GM19467 (cell line): ENCODE results near the gene TMEFF2.
"Not testable (repeated sequence)": the region's sequence is repeated elsewhere in the genome, so short reads cannot be mapped to it uniquely, and the experiment has no call there.

ENCODE experiments used
- ATAC-seq: cut with Tn5 transposase; IDR thresholded peaks from one replicate; pipeline ENCODE4 v1.9.1; 2021; ENCODE audit warnings: mild to moderate bottlenecking, moderate library complexity; ENCODE audit not compliant: unreplicated experiment

TMEFF2 gene

DNA sequence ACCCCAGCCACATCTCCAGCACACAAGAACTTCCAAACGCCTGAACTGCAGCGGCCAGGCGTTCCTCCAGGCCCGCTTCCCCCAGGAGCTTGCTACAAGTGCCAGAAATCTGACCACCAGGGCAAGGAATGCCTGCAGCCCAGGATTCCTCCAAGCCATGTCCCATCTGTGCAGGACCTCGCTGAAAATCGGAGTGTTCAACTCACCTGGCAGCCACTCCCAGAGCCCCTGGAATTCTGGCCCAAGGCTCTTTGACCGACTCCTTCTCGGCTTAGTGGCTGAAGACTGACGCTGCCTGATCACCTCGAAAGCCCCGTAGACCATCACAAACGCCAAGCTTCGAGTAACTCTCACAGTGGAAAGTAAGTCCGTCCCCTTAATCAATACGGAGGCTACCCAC lies 62.1 kb downstream of the TMEFF2 start:
- not testable (repeated sequence) for ATAC-seq

DNA sequence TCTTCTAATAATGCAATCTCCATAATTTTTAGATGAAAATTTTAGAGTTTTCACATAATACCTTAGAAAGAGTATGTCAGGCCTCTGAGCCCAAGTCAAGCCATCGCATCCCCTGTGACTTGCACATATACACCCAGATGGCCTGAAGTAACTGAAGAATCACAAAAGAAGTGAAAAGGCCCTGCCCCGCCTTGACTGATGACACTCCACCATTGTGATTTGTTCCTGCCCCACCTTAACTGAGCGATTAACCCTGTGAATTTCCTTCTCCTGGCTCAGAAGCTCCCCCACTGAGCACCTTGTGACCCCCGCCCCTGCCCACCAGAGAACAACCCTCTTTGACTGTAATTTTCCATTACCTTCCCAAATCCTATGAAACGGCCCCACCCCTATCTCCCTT lies 64.4 kb downstream of the TMEFF2 start:
- not testable (repeated sequence) for ATAC-seq

DNA sequence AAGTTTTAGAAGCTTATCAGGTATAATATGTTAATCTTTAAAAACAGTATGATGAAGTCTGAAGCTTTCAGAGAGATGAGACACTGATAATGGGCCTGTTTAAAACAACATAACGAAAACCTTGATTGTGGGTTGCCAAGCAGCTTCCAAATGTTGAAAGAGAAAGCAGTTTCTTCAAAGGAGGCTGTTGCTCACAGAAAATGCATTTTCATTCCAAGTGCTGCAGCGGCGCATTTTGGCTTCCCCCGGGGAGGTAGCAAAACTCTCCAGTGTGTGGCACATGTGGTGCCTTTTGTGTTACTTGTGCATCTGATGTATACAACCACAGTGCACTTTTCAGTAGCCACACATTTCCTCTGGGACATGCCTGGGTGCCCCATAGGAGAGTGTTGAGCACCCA lies 66.1 kb downstream of the TMEFF2 start:
- no peak for ATAC-seq

DNA sequence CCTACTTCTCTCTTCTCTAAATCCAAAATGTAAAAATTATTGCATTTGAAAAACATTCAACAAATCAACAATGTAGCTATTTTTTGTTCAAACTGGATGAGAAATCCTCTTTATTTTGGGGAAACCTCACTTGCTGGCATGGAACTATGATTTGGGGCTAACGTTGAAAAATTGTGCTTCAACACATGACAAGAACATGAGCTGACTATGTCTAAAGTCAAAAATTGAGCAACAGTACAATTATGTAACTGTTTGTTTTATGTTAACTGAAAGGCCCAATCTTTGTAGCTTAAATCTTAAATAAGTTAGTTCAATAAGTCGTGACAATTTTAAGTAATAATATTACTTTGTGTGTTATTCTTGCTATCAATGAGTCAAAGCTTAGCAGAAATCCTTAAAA lies 67.3 kb downstream of the TMEFF2 start:
- no peak for ATAC-seq

DNA sequence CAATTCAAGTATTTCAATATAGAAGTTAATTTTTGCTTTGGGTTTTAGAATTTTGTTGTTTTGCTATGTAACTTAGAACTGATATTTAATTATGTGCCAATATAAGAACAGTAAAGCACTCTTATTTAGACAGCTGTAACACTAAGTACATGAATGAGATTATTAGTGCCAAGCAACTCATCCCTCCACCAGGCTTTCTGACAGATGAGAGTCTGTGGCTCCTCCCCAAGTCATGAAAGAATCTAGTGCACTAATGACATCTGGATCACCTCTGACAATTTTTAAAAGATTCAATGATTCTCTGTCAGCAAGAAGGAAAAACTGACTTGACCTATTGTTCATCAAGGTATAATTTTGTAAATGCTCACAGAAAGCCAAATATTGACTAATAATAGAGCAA lies 67.8 kb downstream of the TMEFF2 start:
- ATAC-seq = no peak

DNA sequence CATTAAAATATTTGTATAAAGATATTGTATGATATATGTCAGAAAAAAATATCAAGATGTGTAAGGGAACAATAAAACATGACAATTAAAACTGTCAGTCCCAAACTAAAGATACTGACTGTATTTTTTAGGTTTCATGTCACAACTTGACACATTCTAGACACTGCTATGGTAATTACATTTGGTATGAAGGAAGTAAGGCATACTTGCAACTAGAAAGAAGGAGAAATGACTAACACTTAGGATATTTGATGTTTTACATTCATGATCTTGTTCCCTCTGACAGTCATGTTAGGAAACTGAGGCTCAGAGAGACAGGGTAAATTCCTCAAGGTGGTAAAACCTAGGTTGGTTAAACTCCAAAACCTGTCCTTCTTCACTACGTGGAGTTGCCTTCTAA lies 68.3 kb downstream of the TMEFF2 start:
- ATAC-seq = no peak

DNA sequence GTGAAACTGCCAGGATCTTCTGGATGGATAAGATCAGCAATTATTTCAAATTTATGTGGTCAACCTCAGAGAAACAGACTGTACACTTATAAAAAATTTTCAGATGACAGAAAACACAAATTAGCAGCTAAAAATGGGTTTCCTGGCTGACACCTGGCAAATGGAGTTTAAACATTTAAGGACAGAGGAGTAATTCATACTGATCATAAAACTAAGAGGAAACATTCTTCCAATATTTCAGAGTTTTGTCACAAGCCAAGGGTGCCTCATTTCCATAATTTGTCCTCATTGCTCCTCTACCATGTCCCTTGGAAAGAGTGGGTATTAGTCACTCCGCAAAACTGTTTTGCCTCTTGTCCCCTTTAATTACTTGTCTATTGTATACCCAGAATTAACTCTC lies 70.2 kb downstream of the TMEFF2 start:
- no peak for ATAC-seq

DNA sequence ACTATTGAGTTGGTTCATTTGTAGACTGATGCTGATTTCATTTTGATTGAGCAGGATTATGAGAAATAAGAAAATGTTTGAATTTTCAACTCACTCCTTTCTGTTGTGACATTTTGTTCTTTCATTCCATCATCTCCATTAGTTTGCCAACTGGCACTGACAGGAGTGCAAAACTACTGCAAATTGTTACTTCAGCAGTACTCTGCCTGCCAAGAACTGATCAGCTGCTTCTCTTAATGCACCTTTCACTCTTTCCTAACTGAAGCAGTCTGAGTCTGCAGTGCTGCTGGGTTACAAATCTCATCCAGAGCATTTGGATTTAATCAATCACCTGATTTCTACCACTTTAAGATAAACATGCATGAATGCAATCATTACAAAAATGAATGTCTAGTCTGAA lies 70.9 kb downstream of the TMEFF2 start:
- ATAC-seq = no peak

DNA sequence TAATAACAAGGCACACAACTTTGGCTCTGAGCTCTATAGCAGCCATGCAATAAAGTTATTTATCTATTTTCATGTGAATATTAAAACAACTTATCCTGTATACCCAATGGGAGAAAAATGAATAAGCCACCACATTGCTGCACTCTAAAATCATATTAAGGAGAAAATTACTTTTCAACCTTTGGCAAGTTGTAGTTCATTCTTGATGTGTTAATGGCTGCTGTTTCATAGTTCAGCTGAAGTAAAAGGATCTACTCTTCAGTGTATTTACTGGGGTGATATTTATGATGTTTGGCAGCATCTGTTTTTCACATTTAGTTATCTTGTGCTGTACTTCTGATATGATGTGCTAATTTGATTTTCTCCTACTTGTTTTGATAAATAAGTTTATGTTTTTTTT lies 71.8 kb downstream of the TMEFF2 start:
- ATAC-seq = no peak

DNA sequence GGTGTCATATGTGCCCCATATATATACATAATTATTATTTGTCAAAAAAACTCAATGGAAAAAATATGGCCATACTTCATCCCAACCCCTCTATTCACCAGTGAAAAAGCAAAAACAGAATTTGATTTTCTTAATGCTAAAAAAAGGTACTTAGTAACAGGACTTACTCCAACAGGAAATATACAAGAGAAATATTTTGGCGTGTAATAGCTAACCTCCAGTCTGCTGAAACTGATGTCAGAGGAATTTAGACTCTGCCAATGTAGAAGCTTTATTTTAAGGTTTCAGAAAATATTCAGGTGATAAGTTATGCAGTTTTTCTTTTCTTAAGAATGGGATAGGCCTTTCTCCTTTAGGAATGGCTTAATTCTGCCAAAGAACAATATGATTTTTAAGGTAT lies 72.6 kb downstream of the TMEFF2 start:
- ATAC-seq = no peak

DNA sequence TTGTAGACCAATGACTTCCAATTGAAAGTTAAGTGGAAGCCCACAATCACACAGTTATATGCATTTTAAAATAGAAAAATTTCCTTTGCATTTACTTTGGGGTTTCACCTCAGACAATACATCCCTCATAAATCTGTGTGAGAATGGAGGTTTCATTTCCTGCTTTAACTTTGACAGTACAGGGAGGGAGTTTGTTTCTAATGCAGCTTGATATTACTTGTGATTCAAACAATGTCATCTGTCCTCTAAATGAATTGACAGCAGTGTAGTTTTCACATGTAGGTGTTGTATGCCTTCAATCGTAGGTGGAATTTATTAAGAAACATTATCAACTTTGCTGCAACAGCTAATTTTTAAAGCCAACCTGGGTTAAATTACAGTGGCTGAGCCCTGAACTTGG lies 75.2 kb downstream of the TMEFF2 start:
- no peak for ATAC-seq

DNA sequence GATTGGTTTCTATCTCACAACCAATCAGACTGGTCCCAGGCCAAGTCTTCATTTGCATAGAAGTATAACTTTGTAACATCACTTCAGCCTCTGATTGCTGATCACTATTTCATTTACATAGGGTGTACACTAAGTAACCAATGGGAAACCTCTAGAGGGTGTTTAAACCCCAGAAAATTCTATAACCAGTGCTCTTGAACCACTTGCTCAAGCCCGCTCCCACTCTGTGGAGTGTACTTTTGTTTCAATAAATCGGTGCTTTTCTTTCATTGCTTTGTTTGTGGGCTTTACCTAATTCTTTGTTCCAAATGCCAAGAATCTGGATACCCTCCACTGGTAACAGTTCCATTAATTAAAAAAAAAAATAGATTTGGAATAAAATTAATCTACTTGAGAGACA lies 77.0 kb downstream of the TMEFF2 start:
- ATAC-seq = no peak

DNA sequence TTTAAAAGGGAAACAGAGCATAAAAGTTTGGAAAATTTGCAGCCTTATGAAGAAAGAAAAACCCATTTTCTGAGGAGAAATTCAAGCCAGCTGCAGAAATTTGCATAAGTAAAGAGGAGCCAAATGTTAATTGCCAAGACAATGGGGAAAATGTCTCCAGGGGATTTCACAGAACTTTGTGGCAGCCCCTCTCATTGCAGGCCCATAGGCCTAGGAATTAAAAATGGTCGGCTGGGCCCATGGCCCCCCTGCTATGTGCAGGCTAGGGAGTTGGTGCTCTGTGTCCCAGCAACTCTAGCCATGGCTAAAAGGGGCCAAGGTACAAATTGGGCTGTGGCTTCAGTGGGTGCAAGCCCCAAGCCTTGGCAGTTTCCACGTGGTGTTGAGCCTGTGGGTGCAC lies 83.2 kb downstream of the TMEFF2 start:
- ATAC-seq = not testable (repeated sequence)

DNA sequence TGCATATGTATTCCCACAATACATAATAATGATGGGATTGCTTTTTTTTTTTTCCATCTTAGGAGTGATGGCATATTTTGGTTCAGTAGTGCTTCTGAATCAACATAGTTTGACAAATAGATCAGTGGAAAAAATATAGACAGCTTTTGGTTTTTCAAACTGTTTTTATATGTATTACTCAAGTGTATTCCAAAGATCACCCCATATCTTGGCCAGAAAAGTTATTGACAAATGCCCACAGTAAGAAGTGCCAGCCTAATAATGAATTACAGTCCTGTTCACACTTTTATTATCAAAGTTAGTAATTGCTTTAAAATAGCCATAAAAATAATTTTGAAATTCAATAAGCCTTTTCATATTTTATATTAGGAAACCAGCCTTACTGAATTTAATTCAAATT lies 95.0 kb downstream of the TMEFF2 start:
- ATAC-seq = no peak

DNA sequence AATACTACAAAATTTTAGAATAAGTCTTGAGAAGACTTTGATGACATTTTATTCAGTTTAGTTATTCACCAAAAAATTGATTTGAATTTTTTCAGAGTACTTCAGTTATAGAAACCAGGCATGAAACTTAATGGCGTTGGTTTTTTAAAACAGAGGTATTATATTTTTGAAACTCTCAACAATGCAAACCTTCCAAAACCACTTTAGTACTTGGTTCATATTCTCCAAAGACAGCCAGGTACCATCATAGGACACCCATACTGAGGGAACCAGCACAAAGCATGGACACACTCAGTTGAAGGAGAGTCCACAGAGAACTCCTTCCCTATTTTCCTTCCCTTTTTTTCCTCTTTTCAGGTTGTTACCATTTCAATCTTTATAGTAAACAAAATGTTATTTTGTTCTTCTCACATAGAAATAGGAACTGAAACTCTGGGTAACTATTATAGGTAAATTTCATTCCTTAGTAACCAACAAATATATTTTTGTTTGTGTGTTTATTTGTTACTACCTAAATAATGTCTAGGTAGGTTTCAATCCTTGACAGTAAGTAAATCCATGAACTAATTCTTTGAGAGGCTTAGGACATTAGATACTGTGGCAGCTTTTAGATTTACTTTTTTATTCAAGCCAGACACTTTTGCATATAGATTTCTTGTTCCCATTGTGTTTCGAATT lies 95.8 kb downstream of the TMEFF2 start:
- no peak for ATAC-seq

DNA sequence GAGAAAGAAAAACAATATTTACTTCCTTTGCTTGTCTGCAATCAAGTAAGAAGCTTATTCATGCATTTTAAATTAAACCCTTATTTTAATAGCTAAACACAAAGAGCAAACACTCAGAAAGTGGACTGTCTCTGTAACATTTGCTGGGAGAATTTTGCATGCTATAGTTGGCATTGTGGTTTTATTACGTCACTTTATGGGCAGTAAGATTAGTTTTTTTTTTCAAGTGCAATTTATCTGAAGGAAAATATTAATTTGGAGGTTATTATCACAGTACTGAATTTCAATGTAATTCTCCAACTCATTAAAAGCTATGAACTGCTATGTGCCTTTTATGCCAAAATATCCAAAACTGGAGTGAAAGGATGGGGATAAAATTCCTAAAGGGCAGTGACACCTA lies 103.3 kb downstream of the TMEFF2 start:
- ATAC-seq = no peak

DNA sequence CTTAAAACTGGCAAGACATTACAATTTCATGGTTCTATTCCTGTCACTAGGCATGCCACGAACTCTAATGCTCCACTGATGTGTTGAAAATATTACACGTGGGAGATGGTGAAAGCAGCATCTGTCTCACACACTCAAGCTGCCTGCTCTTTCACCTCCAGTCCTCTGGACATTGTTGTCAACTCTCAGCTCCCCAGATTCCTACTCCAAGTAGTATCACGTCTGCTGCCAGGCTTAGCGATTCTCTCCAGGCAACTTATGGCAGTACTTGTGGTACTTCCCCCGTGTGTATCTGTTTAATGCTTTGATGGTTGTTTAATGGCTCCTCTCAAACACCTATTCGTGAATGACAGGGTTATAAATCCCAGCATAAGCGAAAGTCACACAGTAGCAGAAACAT lies 103.8 kb downstream of the TMEFF2 start:
- ATAC-seq = no peak

DNA sequence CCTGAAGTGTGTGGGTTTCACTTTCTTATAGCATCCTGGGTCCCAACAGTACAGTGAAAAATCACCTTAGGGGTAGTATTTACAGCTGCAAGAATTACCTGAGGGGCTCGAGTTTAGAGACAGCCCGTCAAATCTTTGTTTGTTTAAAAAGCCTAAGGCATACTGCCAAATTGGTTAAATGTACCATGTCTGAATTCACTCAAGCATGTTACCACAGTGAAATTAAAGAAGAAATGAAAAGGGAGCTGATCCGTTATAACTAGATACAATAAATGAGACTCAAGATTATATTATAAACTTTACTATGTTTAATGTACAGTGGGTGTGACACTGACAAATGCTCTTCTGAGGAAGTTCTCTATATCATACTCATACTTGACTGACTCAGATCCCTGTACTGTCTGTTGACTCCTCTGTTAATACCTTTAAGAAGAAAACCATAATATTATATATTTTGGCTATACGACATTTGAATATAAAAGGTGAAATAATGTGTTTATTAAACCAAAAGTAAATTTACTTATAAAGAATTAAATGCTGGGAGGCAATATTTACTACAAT lies 107.3 kb downstream of the TMEFF2 start:
- ATAC-seq = no peak

DNA sequence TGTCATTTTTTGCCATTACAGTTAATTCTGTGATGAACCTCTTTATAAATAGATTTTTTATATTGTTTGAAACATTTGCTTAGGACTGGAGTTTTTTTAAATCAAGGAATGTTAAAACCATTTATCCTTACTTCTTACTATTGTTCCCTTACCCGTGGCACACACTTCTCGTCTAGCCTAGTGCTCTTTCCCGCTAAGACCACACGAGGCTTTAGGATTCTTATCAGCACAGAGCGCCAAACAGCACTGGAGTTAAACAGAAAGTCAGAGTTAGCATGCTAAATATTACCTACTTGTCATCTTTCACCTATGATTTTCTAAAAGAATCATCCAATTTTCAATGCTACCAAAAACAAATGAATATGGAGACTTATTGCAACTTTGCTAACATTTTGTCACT lies 112.6 kb downstream of the TMEFF2 start:
- no peak for ATAC-seq

DNA sequence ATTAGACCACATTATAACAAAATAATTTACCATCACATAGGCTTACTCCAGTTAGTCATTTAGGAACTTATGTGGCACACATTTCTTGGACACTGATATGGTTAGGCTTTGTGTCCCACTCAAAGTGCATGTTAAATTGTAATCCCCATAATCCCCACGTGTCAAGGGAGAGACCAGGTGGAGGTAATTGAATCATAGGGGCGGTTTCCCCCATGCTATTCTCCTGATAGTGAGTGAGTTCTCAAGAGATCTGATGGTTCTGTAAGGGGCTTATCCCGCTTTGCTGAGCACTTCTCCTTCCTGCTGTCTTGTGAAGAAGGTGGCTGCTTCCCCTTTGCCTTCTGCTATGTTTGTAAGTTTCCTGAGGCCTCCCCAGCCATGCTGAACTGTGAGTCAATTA lies 114.6 kb downstream of the TMEFF2 start:
- ATAC-seq = not testable (repeated sequence)

DNA sequence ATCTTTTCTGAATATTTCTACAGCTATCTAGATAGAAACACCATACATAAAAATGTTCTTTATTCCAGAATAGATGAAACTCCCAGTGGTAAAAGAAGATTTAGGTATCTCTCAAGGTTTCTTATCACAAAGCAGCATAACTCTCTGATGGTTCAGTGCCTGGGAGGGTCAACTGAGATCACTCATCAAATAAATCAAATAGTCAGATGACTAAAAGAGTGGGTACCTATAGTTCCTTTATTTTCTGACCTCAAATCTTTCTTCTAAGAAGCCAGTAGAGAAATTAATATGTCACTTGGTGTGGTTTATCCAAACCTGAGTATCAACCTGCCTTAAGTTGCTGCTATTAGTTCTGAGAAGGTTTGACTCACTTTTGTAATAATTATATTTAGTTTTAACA lies 120.9 kb downstream of the TMEFF2 start:
- ATAC-seq = no peak

DNA sequence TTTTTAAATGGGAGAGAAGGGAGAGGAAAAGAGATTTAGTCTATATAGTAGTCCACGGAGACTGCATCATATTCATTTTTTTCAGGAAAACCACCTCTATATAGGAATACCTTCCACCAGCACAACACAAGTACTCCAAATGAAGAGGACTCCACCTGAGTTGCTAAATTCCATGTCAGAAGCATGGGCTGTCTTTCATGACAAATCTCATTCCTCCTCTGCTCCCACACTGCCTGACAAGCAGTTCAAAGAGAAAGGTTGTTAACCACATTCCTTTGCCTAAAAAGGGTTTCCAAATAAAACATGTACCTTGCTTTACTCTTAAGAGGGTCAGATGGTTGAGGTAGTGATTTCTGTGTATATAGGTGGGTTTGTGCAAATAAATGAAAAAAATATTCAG lies 122.0 kb downstream of the TMEFF2 start:
- no peak for ATAC-seq

DNA sequence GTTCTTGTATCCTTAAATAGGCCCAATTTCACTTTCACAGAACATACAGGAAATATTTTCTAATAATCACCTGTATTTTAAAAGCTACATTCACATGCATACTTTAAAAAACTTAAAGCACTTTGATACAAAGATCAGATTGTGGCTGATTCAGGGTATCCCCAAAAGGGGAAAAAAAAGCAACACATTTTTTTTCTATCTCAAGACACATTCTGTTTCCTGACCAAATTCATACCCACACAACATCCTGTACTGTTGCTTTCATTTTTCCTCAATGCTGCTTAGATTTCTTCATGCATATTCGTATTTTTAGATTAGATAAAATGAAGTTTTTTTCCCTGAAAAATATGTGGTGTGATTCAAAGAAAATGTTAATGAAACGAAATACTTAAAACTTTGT lies 122.5 kb downstream of the TMEFF2 start:
- peak; percentile 41 for ATAC-seq
